Tibial artery (tissue), 4 donors: Measurements from ENCODE around the gene ULK4.
"Not testable (repeated sequence)": the region's sequence is repeated elsewhere in the genome, so short reads cannot be mapped to it uniquely, and the experiment has no call there.

Experiments used
- DNase-seq, 2 donors: peaks; one replicate each; pipeline ENCODE4 v3.0.0-alpha.2; 2019
- H3K27ac ChIP-seq, 2 donors: fragments of 200-600 bp; sonication (generic) in 1 of 2; 1 replicate in 1 of 2; 2 replicates in 1 of 2; pipeline ENCODE4 v1.5.1; 2018 to 2019; ENCODE audit warnings: mild to moderate bottlenecking in 1 of 2
- H3K27me3 ChIP-seq, 2 donors: fragments of 200-600 bp; sonication (generic) in 1 of 2; one replicate each; pipeline versions ENCODE4 v1.5.1 to v1.6.0; 2016 to 2019
- H3K36me3 ChIP-seq, 3 donors: fragments of 200-600 bp; sonication (generic) in 2 of 3; one replicate each; pipeline ENCODE4 v1.5.1; 2016 to 2019; ENCODE audit warnings: mild to moderate bottlenecking in 2 of 3
- H3K4me1 ChIP-seq, 4 donors: fragments of 200-600 bp; sonication (generic) in 2 of 4; 1 replicate in 3 of 4; 2 replicates in 1 of 4; pipeline ENCODE4 v1.5.1; 2016 to 2019
- H3K4me3 ChIP-seq, 2 donors: fragments of 200-600 bp; sonication (generic) in 1 of 2; 1 replicate in 1 of 2; 2 replicates in 1 of 2; pipeline ENCODE4 v1.5.1; 2018 to 2019; ENCODE audit warnings: mild to moderate bottlenecking in 2 of 2
- H3K9me3 ChIP-seq, 3 donors: fragments of 200-600 bp; sonication (generic) in 1 of 3; one replicate each; pipeline ENCODE4 v1.5.1; 2016 to 2019
- CTCF ChIP-seq, 2 experiments: fragments of 200-600 bp in 1 of 2; fragments of 450-650 bp in 1 of 2; IDR thresholded peaks; one replicate each; pipeline ENCODE4 v1.5.1; 2017 to 2019; ENCODE audit warnings: antibody characterized with exemption in 2 of 2, mild to moderate bottlenecking in 1 of 2, moderate library complexity in 1 of 2
- intact Hi-C: fragments of 100-400 bp; cut with DNase I; formaldehyde crosslinking; loops from one replicate; pipeline ENCODE4 v1.15.0; 2023; ENCODE audit warnings: low total_unique reads

The ULK4 gene

DNA sequence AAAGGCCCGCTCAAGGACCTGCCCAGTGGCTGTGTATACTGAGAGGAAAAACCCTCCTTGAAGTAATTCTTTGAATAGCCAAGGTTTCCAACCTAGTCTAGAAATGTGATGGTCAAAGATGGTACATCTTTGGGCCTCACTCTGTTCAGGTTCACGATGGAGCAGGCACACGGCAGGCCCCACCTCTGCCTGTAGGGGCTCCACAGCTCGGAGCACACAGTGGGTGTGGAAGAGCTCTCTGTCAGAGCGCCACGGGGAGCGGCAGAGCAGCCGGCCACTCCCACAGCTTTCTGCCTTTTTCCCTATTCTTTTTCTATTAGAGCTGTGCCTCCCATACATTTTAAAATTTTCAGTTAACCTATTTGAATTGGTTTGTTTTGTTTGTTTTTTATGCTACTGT lies 673.1 kb downstream of the ULK4 start:
- H3K27me3 ChIP-seq = no peaks in the 10 kb centered on the region
- no peaks in the 10 kb centered on the region for H3K9me3 ChIP-seq
- no peak for DNase-seq
- no peaks in the 10 kb centered on the region for H3K4me1 ChIP-seq
- TF ChIP-seq CTCF (IDR thresholded peaks at IDR 0.05) = no peak
- no peak overlapping the region for H3K27ac ChIP-seq
- intact Hi-C loops = no loop called here
- no peak overlapping the region for H3K4me3 ChIP-seq
- H3K36me3 ChIP-seq = no peaks in the 10 kb centered on the region

DNA sequence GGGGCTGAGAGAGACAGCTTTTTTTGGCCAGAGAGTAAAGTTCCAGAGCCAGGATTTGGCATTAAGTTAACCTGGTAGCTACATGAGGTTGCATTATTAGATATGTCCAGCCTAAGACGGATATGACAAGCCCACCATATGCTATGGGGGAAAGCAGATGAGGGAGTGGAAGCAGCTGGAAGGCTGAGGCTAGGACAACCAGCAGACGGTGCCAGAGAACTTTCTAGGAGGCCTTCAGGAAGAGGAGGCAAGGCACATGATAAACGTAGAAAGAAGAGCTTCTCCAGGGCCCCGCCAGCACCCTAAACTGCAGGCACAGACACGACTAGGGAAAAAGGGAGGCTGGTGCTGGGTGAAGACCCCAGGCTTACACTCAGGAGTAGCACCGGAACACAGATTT lies 675.6 kb downstream of the ULK4 start:
- no peak overlapping the region for H3K4me3 ChIP-seq
- no peaks in the 10 kb centered on the region for H3K36me3 ChIP-seq
- intact Hi-C loops = no loop called here
- H3K9me3 ChIP-seq = no peaks in the 10 kb centered on the region
- H3K27ac ChIP-seq = no peak overlapping the region
- no peaks in the 10 kb centered on the region for H3K4me1 ChIP-seq
- no peak for DNase-seq
- H3K27me3 ChIP-seq = no peaks in the 10 kb centered on the region
- TF ChIP-seq CTCF (IDR thresholded peaks at IDR 0.05) = no peak

DNA sequence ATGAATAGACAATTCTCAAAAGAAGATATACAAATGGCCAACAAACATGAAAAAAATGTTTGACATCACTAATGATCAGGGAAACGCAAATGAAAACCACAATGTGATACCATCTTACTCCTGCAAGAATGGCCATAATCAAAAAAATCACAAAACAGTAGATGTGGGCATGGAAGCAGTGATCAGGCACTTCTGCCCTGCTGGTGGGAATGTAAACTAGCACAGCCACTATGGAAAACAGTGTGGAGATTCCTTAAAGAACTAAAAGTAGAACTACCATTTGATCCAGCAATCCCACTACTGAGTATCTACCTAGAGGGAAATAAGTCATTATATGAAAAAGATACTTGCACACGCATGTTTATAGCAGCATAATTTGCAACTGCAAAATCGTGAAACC lies 677.0 kb downstream of the ULK4 start:
- H3K27ac ChIP-seq, H3K4me3 ChIP-seq, H3K36me3 ChIP-seq, H3K27me3 ChIP-seq, DNase-seq, H3K9me3 ChIP-seq, intact Hi-C loops, H3K4me1 ChIP-seq: not testable (repeated sequence)

GRCh38 chr3:41277790-41278465 lies 684.0 kb downstream of the ULK4 start:
- no peaks in the 10 kb centered on the region for H3K36me3 ChIP-seq
- H3K4me1 ChIP-seq = no peaks in the 10 kb centered on the region
- DNase-seq = no peak
- intact Hi-C loops = no loop called here
- no peak for TF ChIP-seq CTCF (IDR thresholded peaks at IDR 0.05)
- H3K27ac ChIP-seq = no peak overlapping the region
- H3K4me3 ChIP-seq = no peak overlapping the region
- no peaks in the 10 kb centered on the region for H3K9me3 ChIP-seq
- H3K27me3 ChIP-seq = no peaks in the 10 kb centered on the region

DNA sequence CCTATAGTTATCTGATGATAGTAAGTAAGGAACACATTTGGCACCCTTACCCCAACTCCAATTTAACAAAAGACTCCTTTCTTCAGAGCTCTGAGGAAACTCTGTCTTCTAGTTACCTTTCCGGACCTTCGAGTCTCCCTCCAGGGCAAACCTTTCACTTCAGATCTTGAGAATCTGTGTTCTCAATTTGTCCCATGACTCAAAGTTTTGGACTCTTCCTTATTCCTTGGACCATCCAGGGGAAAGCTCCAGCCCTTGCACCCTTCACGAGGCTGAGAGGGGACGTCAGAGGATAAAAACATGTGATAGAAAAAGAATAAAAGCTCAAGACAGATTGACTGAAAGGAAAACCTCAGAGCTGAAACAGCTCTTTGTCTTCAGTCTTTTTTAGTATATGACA lies 685.7 kb downstream of the ULK4 start:
- Histone ChIP-seq H3K27me3 (no peaks in the 10 kb centered on the region), H3K27ac (no peak overlapping the region), H3K4me3 (no peak overlapping the region), H3K9me3 (peaks cover 0 to 5% (median 0%) of the 10 kb centered on the region in 3 donors), H3K36me3 (no peaks in the 10 kb centered on the region), H3K4me1 (no peaks in the 10 kb centered on the region)
- no peak for DNase-seq
- TF ChIP-seq CTCF (IDR thresholded peaks at IDR 0.05) = no peak
- intact Hi-C loops = no loop called here

- no peak for TF ChIP-seq CTCF (IDR thresholded peaks at IDR 0.05)
- intact Hi-C loops = no loop called here
- DNase-seq = no peak
- Histone ChIP-seq H3K4me1 (no peaks in the 10 kb centered on the region), H3K36me3 (no peaks in the 10 kb centered on the region), H3K27ac (no peak overlapping the region), H3K27me3 (no peaks in the 10 kb centered on the region), H3K9me3 (peaks cover 0 to 5% (median 0%) of the 10 kb centered on the region in 3 donors), H3K4me3 (no peak overlapping the region)
Observed at GRCh38 chr3:41274944-41275668, 686.8 kb downstream of the ULK4 start.
